M059J (cell line): ENCODE results near the gene STKLD1. TPM values are rescaled to one million over a fixed set of nuclear protein-coding genes. Genes with fewer than 3 reads are reported as not detected.
A peak's percentile ranks its signal among the peaks of the same experiment; 100 is the strongest.

Experiments used
- DNase-seq: peaks from one replicate; pipeline ENCODE4 v3.0.0-alpha.2; 2012; ENCODE audit warnings: low read depth
- total RNA-seq: library from RNA; depleted of rRNA; stranded (reverse); fragments of >200 nt; shearing (Covaris generic); gene quantifications from 2 replicates; pipeline ENCODE4 v1.2.3, GENCODE V29; 2014

The STKLD1 gene
- total RNA-seq, 1 experiment from 2014 or later = not detected

DNA sequence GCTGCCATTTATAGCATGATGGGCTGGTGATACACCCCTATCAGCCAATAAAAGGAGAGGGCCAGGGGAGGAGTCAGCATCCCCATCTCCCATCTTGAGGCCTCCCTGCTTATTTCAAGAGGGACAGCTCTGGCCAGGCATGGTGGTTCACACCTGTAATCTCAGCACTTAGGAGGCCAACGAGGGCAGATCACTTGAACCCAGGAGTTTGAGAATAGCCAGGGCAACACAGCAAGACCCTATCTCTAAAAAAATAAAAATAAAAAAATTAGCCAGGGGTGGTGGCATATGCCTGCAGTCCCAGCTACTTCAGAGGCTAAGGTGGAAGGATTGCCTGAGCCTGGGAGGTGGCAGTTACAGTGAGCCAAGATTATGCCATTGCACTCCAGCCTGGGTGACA is 31.9 kb downstream of the STKLD1 start:
- no peak for DNase-seq

DNA sequence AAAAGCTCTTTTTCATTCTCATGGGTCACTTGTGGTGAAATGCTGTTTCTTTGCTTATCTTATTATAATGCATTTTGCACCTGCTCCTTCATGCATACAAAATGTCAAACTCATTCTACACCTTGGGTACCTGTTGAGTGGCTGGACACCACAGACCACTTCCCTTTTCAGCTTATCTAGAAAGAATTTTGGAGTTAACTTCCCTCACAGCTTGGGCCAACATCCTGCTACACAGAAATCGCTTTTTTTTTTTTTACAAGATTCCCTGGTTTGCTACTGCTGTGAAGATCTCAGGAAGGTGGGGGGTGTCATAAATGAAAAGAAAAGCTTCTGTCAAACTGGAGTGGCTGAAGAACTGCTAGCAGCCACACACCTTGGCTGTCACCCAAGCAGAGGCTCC is 39.0 kb downstream of the STKLD1 start:
- no peak for DNase-seq

DNA sequence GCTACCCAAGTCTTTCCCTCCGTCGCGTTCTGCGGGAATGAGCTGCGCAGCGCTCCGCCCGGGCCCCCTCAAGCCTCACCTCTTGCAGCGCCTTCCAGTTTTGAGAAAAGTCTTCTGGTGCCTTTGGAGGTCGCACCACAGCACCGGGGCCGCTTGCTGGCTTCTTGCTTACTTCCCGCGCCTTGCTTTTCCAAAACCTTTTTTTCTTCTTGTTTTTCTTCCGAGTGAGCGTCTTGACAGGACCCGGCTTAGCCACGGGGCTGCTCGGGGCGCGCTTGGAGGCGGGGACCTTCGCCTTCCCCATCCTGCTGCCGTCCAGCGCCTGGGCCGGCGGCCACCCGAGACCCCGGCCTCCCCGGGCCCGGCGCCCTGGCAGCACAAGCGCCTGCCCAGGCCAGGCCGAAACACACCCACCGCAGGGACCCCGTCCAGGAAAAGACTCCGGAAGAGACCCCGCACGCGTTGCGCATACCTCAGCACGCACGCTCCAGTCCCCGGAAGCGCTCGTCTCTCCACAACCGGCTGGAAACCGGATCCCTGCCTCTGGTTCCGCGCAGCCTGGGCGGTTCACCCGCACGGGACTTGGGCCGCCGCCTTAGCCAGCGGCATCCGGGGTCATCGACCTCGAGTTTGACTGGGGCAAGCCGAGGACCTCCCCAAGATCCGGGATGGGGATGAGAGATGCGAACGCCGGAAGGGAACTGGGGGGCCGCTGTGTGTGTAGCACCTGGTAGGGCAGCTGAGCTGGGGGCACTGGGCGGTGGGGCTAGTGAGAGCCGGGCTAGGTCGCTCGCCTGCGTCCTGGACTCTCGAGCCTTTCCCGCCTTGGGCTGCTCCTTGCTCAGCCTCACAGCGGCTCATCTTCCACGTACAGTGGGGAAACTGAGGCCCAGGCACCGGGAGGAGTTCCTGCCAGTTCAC is 41.6 kb downstream of the STKLD1 start, which contains the start of gene REXO4:
Gene REXO4, minus strand, starts transcription at position 470 of the 921 bp plus-strand sequence. Its CDS starts 166 bp downstream, at position 304.
- DNase-seq = peak; percentile 88

DNA sequence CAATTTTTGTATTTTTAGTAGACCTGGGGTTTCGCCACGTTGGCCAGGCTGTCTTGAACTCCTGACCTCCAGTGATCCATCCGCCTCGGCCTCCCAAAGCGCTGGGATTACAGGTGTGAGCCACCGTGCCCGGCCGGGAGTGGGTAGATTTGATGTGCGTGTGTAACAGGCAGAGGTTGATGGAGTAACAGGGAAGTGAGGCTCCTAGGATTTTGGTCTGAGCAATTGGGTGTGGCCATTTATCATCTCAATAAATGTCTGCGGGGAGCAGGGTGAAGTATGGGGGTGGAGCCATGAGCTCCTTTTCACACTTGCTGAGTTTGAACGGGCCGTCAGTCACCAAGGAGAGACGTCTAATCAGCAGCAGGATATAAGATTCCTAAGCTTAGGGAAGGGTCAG is 42.8 kb downstream of the STKLD1 start:
- no peak for DNase-seq

DNA sequence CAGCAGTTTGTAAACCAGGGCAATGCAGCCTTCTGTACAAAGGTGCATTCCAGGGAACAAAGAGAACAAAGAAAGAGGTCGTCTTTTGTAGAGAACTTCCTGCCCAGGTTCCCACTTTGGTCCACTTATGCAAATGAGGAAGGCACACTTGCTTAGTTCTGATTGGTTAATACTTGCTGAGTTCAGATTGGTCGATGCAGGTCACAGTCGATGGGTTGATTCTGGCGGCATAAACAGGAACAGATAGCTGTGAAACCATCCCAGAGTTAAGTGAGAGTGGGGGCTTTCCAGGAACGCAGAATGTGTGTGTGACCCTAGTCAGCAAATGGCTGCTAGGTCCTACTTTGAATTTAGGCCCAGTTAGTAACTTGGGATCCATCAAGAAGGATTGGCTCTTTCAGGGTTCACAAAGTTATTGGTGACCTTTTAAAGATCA is 44.2 kb downstream of the STKLD1 start:
- no peak for DNase-seq

DNA sequence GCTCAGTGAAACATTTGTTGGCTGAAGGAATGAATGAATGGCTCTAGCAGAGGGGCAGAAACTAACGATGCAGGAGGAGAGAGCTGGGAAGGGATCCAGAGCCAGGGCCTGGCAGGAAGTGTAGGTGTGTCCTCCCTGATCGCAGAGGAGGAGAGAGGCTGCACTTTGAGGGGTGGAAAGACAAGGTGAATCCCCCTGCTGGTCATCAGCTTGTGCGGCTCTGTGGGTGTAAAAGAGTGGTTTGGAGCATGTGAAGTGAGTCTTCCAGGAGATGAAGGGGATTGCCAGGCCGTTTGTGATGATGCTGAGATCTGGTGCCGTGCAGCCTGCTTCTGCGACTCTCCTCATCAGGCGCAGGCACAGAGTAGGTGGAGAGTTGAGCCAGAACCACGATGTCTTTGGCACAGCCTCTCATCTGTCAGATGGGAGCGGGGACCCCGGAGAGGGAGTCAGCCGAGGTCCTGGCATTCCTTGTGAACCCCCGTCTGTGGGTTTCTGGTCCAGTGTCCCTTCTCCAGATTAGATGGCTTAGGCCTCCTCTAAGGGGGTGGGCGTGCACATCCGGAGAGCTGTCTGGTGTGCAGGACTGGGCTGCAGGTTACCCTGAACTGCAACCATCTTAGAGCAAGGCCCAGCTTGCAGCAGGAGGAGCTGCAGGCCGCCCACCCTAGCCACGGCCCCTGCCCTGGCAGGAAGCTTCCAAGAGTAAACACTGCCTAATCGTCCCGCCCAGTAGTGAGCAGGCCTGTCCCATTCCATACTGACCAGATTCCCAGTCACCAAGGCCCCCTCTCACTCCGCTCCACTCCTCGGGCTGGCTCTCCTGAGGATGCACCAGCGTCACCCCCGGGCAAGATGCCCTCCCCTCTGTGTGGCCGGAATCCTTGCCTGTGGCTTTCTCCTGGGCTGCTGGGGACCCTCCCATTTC is 45.7 kb downstream of the STKLD1 start, which contains the start of gene ADAMTS13:
Gene ADAMTS13, plus strand, starts transcription at position 753 of the 928 bp plus-strand sequence. Its CDS starts 77 bp downstream, at position 830.
- DNase-seq = peak; percentile 27

DNA sequence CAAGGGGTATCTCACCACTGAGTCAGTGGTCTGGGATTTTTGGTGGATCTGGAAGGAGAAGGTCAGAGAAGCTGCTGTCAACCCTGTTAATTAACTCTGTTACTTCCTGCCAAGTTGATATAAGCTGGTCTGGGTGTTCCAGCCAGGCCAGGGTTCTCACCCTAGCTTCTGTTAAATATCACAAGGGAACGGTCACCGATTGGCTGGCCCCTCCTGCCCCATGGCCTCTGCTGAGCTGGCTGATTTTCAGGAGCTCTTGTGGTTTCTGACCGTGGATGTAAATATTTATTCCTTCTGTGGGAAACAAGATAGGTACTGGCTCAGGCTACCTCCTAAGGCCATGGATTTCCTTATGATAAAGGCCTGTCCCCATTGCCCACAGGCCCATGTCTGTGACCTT is 47.0 kb downstream of the STKLD1 start:
- peak; percentile 72 for DNase-seq

DNA sequence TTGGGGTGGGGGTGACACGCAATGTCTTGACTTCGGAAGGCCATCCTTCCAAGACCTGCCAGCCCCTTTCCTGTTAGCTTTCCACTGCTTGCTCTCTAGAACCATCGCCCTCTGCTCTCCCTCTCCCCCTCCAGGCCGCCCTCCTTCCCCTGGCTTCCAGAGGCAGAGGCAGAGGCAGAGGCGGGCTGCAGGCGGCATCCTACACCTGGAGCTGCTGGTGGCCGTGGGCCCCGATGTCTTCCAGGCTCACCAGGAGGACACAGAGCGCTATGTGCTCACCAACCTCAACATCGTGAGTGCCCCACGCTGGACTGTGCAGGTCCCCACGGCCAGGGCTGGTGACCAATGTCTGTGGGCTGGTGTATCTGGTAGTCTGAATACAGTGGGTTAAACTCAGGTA is 48.0 kb downstream of the STKLD1 start:
- DNase-seq = no peak

DNA sequence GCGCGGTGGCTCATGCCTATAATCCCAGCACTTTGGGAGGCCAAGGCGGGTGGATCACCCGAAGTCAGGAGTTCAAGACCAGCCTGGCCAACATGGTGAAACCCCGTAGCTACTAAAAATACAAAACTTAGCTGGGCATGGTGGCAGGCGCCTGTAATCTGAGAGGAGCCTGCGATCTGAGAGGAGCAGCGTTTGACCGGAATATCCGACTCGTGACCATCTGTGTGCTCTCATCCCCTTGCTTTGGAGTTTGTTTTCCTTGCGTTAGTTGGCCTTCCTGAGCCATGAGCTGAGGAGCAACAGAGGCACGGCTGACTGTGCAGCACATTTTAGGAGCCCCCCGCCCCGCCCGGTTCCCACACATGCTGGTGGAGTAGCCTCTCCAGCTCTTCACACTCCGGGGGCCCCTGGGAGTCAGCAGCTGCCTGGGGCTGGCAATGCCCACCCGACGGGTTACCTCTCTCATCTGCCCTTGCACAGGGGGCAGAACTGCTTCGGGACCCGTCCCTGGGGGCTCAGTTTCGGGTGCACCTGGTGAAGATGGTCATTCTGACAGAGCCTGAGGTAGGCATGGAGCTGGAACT is 49.0 kb downstream of the STKLD1 start:
- DNase-seq = no peak

DNA sequence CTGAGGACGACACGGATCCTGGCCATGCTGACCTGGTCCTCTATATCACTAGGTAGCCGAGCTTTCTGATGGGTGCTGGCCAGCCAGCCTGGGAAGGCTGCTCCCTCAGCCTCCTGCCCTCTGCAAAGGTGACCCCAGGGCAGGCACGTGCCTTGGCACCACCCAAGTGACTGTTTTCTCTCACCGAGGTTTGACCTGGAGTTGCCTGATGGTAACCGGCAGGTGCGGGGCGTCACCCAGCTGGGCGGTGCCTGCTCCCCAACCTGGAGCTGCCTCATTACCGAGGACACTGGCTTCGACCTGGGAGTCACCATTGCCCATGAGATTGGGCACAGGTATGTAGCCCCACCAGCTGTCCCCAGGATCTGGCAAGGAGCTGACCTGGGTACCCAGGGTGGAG is 49.8 kb downstream of the STKLD1 start:
- no peak for DNase-seq

DNA sequence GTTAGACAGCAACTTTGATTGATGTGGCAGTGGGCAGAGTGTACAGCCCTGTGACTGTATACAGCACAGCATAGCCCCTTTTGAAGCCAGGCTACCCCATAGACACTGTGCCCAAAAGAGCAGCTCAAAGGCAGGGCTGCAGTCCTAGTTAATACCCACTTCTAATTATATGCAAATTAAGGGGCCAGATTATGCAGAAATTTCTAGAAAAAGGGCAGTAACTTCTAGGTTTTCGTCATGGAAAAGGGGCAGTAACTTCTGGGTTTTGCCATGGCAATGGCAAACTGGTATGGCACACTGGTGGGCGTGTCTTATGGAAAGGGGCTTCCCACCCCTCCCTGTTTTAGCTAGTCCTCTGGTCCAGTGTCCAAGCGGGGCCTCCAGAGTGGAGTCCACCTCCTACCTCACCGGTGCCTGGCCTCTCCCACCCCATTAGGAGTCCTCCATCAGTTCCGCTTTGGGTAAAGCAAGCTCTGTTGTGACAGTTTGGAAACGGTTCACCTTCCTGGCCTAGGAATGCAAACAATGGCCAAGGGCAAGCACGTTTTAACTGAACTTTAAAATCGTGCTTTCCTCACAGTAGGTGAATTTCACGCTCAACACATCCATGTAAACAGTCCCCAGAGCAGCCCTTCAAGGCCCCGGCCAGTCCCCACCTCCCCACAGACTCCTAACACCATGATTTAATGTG is 51.6 kb downstream of the STKLD1 start:
- DNase-seq = no peak

DNA sequence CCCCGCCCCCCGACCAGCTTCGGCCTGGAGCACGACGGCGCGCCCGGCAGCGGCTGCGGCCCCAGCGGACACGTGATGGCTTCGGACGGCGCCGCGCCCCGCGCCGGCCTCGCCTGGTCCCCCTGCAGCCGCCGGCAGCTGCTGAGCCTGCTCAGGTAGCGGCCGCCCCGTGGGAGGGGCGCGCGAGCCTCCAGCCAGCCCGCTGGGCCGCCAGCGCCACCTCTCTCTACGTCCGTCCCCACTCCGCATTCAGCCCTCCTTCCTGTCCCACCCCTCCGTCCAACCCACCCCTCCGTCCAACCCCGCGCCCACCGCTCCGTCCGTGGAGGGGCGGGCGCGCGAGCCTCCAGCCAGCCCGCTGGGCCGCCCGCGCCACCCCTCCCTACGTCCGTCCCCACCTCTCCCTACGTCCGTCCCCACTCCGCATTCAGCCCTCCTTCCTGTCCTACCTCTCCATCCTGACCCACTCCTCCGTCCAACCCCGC is 52.5 kb downstream of the STKLD1 start:
- no peak for DNase-seq

DNA sequence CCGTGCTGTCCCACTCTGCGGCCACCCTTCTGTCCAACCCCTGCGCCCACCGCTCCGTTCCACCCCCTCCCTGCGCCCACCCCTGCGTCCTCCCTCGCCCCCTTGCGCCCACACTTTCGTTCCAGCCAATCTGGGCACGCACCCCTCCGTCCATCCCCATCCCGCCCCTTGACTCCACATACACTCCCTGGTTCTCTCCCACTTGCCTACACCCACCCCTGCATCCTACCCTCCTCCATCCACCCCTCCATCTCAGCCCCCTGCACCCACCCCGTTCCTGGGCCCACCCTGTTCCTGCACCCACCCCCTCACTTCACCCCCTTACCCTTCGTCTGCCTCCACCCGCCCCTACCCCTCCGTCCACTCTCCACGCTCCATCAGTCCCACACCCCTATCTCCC is 53.0 kb downstream of the STKLD1 start:
- no peak for DNase-seq

DNA sequence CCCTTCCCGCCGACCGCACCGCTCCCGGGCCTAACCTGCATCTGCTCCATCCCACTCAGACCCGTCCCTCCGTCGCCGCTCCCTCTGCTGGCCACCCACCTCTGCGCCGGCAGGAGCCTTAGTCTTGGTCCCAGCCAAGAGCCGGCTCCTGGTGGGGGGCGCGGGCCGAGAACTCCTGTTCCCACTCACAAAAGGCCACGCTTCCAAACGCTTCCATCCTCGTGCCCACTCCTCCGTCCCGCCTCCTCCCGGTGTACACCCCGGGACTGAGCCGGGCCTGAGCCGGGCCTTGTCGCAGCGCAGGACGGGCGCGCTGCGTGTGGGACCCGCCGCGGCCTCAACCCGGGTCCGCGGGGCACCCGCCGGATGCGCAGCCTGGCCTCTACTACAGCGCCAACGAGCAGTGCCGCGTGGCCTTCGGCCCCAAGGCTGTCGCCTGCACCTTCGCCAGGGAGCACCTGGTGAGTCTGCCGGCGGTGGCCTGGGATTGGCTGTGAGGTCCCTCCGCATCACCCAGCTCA is 53.5 kb downstream of the STKLD1 start:
- DNase-seq = no peak

DNA sequence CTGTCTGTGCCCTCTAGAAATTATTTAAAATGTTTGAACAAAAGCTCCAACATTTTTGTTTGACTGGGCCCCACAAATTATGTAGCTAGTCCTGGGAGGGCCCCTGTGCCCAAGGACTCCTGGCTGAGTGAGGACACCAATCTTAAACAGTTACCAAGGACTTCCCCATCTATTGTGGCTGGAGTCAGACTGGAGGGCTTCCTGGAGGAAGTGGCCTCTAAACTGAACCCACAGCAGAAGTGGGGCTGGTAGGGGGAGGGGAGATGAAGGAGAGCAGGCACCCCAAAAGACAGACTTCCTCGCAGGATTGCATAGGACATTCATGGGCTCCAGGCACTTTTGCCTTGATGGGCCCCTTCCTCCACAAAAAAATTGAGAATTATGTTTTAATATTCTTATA is 54.1 kb downstream of the STKLD1 start:
- no peak for DNase-seq

DNA sequence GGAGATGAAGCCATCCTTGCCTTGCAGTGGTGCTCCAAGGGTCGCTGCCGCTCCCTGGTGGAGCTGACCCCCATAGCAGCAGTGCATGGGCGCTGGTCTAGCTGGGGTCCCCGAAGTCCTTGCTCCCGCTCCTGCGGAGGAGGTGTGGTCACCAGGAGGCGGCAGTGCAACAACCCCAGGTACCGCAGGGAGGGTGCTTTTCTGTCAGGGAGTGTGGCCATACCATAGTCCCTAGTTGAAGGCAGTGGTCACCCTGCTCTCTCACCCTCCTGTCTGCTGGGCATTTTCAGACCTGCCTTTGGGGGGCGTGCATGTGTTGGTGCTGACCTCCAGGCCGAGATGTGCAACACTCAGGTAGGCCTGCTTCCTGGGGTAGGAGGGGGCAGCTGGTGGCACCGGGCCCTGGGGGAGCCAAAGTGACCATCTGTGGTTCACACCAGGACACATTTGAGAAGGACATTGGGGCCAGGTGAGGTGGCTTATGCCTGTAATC is 57.2 kb downstream of the STKLD1 start:
- DNase-seq = no peak

DNA sequence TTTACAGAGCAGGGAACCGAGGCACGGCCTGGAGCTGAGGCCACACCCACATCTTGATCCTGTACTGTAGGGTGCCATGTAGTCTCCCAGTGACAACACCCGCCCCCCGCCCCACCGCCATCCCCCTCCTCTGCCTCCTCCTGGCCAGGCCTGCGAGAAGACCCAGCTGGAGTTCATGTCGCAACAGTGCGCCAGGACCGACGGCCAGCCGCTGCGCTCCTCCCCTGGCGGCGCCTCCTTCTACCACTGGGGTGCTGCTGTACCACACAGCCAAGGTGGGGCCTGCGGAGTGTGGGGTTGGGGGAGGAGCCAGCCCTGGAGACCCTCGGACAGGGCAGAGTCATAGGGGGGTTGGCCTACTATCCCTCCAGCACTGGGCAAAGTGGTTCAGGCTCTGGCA is 60.5 kb downstream of the STKLD1 start:
- DNase-seq = no peak

DNA sequence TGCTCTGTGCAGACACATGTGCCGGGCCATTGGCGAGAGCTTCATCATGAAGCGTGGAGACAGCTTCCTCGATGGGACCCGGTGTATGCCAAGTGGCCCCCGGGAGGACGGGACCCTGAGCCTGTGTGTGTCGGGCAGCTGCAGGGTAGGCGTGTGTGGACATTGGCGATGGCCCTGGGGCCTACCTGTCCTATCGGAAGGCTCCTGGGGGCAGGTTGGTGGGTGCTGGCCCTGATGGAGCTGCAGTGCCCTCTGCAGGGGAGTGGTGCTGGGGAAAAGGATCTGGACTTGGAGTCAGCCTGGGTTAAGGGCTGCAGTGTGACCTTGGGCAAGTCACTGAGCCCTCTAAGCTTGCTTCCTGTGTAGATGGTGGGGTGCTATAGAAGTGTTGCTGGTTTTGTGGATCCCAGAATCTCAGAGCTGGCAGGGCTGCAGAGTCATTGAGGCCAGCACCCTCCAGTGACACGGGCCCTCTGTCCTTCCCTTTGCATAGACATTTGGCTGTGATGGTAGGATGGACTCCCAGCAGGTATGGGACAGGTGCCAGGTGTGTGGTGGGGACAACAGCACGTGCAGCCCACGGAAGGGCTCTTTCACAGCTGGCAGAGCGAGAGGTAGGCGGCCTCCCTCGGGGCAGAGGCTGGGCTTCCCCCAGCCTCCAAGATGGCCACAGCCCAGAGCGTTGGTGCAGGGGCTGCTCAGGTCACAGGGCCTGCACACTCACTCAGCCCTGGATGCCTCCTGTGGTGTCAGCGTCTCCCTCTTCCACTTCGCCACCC is 61.8 kb downstream of the STKLD1 start:
- no peak for DNase-seq

DNA sequence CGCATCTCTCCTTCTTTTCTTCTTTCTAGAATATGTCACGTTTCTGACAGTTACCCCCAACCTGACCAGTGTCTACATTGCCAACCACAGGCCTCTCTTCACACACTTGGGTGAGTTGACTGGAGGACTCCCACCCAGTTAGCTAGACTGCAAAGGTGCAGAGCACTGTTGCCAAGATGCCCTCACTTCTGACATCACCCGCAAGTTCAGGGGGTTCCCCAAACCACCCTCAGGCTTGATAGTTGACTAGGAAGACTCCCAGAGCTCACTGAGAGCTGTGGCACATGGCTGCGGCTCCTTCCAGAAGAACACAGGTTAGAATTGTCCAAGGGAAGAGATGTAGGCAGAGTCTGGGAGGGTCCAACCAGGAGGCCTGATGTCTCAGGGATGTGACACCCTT is 63.2 kb downstream of the STKLD1 start:
- DNase-seq = no peak

DNA sequence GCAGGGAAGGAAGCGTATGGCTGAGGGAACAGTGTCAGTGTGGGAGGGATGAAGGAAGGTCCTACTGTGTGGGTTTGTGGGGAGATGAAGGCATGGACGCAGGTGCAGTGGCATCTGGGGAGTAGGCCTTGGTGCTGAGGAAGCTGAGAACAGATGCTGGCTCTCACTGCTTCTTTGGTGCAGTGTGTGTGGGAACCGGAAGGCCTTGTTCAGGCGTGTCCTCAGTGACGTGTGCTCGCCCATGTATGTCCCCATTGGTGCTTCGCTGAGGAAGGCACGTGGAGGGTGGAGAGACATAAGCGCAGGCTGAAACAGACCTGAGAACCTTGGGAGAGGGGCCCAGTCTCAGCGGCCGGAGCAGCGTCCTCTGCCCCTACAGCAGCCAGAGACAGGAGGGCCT is 64.7 kb downstream of the STKLD1 start:
- DNase-seq = no peak
